GM12874 (cell line): ENCODE data around the gene MUC13.

Experiments used
- CTCF ChIP-seq: IDR thresholded peaks from 2 replicates; pipeline ENCODE4 v1.5.1; 2011; ENCODE audit warnings: low read depth, mild to moderate bottlenecking, control low read depth, low read length, moderate library complexity; ENCODE audit not compliant: insufficient read depth

The MUC13 gene

GRCh38 chr3:124886168-124887056 lies 48.1 kb downstream of the MUC13 start:
- no peak for TF ChIP-seq CTCF

GRCh38 chr3:124885466-124886167 lies 48.9 kb downstream of the MUC13 start:
- no peak for TF ChIP-seq CTCF

GRCh38 chr3:124884474-124885101 lies 50.0 kb downstream of the MUC13 start:
- TF ChIP-seq CTCF, result no peak

- no peak for TF ChIP-seq CTCF
Measured at GRCh38 chr3:124883766-124884473, 50.6 kb downstream of the MUC13 start.

GRCh38 chr3:124882816-124883747 lies 51.5 kb downstream of the MUC13 start:
- TF ChIP-seq CTCF, result no peak

GRCh38 chr3:124881976-124882697 lies 52.4 kb downstream of the MUC13 start:
- TF ChIP-seq CTCF, result no peak
